ENCODE measurements around the gene CTLA4.

DNA sequence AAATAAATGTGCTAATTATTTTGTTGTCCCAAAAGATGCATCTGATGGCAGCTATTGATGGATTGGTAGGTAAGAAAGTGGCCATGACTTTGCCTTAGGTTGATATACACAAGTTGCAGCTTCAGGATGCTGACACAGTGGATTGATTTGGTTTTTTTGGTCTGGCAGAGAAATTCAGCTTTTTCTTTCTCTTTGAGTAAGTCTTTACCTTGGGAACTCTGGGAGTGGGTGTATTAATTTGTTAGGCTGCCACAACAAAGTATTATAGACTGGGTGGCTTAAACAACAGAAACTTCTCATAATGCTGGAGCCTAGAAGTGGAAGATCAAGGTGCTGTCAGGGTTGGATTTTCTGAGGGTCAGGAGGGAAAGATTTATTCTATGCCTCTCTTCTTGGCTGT lies 49.2 kb downstream of the CTLA4 start:
- no peak for TF ChIP-seq POLR2AphosphoS5 (IDR thresholded peaks at IDR 0.05)
- no peak for TF ChIP-seq CTCF (IDR thresholded peaks at IDR 0.05)
- no peak for TF ChIP-seq POLR2A (IDR thresholded peaks at IDR 0.05)
